HG02610 (cell line): Measurements from ENCODE around the gene DLG2.

Experiments
- ATAC-seq: cut with Tn5 transposase; IDR thresholded peaks from one replicate; pipeline ENCODE4 v1.9.1; 2021; ENCODE audit warnings: mild to moderate bottlenecking, moderate library complexity; ENCODE audit not compliant: unreplicated experiment

Gene DLG2

GRCh38 chr11:83852012-83852411 is 1775.1 kb downstream of the DLG2 start:
- ATAC-seq: no peak

GRCh38 chr11:83847467-83848034 is 1779.6 kb downstream of the DLG2 start:
- no peak for ATAC-seq

DNA sequence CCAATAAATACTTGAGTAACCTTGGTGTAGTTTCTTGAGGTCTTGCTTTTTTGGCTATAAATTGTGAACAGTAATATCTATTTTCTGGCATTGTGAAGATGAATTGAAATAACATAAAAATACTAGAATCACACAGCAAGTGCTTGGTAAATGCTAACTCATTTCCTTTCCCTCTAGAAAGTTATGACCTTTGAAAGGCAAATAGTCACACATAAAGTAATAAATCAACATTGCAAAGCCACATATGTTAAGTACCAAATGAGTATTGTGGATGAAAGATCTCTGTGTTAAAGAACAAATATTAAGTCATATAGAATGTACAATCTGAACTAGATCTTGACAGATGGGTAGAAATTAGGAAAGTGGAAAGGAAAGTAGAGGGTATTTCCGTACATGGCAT is 1781.3 kb downstream of the DLG2 start:
- no peak for ATAC-seq

DNA sequence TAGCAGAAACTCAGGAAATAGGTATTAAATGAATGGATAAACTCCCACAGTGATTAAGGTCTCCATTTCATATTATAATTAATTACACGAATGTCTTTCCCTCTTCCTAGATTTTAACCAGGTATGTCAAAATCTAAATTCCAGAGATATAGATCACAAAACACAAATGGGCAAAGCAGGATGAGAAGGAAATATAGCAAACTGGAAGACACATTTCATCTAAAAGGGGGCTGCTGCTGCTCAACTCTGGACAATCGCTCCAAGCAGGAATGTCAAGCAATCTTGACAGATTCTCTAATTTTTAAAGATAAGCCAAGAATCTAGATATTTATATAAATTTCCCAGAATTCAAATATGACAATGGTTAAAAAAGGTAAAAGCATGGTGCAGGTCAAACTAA is 1786.8 kb downstream of the DLG2 start:
- no peak for ATAC-seq

- ATAC-seq: peak; percentile 75
Observed at GRCh38 chr11:83836883-83837654, 1790.1 kb downstream of the DLG2 start.

DNA sequence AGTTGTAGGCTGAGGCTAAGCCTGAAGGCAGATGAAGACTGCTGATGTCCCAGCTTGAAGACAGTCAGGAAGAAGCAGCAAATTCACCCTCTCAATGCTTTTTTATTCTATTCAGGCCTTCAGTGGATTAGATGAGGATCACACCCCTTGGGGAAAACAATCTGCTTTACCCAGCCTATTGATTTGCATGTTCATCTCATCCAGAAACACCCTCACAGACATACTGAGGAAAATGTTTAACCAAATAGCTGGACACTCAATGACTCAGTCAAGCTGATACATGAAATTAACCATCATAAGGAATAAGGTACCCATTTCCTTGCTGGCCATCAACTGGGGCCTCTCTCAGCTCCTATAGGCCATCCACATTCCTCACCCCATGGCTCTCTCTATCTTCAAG is 1791.1 kb downstream of the DLG2 start:
- no peak for ATAC-seq

GRCh38 chr11:83835423-83835822 is 1791.7 kb downstream of the DLG2 start:
- ATAC-seq: peak; percentile 79

GRCh38 chr11:83831929-83832328 is 1795.2 kb downstream of the DLG2 start:
- no peak for ATAC-seq

GRCh38 chr11:83827940-83828554 is 1799.1 kb downstream of the DLG2 start:
- ATAC-seq: peak; percentile 77

DNA sequence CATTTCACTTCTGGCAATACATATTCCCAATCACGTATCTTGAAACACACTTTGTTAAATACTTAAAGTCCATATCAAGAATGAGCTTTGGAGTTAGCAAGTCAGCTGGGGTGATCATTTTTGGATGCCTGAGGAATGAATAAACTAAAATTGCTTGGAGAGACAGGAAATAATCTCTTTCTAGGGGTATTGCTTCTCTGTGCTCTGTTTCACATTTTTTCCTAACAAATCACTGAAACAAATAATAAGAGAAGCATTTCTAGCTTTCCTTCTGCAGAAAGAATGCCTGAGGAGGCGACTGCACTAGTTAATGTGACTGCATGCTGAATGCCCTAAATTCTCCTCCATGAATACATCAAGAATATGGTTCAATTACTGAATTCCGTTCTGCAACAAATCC is 1799.6 kb downstream of the DLG2 start:
- ATAC-seq: no peak

- ATAC-seq: no peak
Observed at GRCh38 chr11:83826078-83826477, 1801.1 kb downstream of the DLG2 start.

- ATAC-seq: no peak
Observed at GRCh38 chr11:83823461-83824025, 1803.6 kb downstream of the DLG2 start.

DNA sequence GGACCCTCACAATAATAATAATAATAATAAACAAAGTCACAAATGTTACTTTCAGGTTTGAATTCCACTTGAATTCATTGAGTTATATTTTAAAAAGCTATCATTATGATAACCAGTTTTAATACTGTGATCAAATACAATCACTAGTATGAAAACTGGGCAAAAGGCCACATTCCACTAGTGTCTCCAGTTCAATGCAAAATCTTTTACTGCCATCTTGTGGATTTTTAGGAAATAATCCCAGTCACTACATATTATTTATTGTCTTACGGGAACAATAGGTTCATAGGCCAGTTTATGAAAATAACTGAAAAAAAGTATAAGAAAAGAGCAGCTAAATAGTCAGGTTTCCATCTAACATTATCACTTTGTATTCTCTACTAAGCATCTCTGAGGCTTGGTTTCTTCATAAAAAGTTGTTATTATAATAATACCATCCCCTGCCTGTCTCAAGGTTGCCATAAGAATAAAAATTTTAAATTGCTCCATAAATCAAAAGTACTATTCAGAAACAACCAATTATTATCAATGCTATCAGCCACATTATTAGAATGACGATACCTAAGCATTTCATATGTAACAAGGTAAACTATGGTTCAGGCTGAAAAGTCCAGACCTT is 1807.1 kb downstream of the DLG2 start:
- peak; percentile 44 for ATAC-seq

GRCh38 chr11:83818349-83818748 is 1808.8 kb downstream of the DLG2 start:
- no peak for ATAC-seq

DNA sequence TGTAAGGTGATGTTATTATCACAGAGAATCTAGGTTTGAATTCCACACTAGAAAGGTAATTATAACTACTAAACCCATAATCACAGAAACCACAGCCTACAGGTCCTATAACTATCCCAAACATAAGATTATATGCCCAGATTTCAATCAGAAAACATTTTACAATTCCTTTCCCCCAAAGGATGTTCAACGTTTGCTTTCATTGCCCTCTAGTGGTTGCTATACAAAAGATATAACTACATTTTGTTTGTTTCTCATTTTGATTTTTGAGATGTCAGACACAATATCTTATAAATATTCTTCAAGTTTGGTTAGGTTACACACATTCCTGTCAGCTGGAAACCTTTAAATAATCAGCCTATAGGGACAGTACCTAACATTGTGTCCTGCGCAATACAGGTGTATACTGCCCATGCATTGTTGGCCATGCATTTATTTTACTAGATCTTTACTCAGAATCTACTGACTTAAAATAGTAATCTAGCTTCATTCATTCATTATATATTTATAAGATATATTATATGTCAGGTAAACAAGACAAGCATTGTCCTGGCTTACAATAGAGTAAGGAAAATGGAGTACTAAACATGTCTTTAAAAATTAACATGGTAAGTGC is 1810.5 kb downstream of the DLG2 start:
- no peak for ATAC-seq

DNA sequence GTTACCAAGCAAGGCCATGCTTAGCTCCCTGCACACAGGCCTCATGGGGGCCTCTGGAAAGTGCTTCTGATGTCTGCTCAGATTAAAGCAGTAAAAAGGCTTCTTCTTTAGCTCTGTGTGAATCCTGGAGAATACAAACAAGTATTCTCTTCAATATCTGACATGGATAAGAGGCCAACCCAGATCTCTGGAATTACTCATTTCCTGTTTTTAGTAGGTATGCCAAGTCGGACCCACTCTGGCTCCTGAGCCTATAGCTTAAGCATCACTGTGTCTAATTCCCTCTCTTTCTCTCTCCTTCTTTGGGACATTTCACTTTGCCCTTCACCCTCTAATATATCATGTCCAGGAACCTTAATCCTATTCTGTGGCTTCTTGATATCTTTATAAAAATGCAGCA is 1811.4 kb downstream of the DLG2 start:
- ATAC-seq: no peak

DNA sequence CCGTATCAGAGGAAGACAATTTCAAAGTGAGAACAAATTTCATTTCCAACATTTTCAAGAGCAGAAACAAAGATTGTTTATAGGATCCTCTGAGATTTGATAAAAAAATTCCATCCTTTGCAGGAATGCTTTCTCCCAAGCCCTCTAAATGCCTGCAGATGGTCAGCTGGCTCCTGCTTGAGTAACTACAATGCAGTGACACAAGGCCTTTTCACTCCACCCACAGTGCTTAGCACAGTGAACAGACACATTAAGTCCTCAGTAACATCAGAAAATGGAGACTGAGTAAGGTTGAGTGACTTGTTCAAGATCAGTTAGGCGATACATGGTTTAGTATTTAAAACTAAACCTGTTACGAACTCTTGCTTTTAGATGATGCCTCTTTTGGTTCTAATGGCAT is 1813.8 kb downstream of the DLG2 start:
- ATAC-seq: no peak

- no peak for ATAC-seq
Observed at GRCh38 chr11:83809274-83809673, 1817.9 kb downstream of the DLG2 start.

GRCh38 chr11:83801799-83802198 is 1825.3 kb downstream of the DLG2 start:
- ATAC-seq: no peak

- ATAC-seq: no peak
Observed at GRCh38 chr11:83793310-83793709, 1833.8 kb downstream of the DLG2 start.

DNA sequence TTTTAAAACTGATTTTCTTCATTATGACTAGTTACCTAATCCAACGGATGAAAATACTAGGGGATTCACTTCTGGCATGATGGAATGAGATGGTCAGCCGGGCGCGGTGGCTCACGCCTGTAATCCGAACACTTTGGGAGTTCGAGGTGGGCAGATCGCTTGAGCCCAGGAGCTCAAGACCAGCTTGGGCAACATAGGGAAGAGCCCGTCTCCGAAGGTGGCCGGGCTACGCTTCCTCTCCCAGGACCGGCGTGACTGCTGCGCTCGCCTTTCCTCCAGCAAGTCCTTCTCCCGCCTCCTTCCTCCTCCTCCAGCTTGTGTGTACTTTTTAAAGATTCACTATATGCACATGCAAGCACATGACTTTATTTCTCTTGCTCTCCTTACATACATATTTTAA is 1835.6 kb downstream of the DLG2 start:
- ATAC-seq: no peak
